ENCODE measurements around the gene SFR1. TPM values are rescaled to one million over a fixed set of nuclear protein-coding genes. Genes with fewer than 3 reads are reported as not detected.

Gene SFR1
- total RNA-seq, 1 experiment from 2014 or later, result 9.9 TPM

GRCh38 chr10:104096692-104097091 is 25.3 kb upstream of the SFR1 start:
- ChIA-PET POLR2A (no interaction called here), CTCF (no interaction called here)
- Mint-ChIP-seq H3K27me3 (ENCODE audit: low read depth) (no peaks in the 10 kb centered on the region), H3K36me3 (peaks cover 12% of the 10 kb centered on the region), H3K9me3 (peaks cover 24% of the 10 kb centered on the region), H3K27ac (no peak overlapping the region), H3K4me1 (no peaks in the 10 kb centered on the region), H3K4me3 (no peak overlapping the region)
- TF ChIP-seq STAT6 (CRISPR knock-in tag; conservative IDR thresholded peaks at IDR 0.05; ENCODE audit: low read depth) (no peak), USF1 (CRISPR knock-in tag; IDR thresholded peaks at IDR 0.05) (no peak), AR (CRISPR knock-in tag; IDR thresholded peaks at IDR 0.05) (no peak), ATF1 (CRISPR knock-in tag; IDR thresholded peaks at IDR 0.05) (no peak), JUN (CRISPR knock-in tag; IDR thresholded peaks at IDR 0.05) (no peak), ATF6 (CRISPR knock-in tag; IDR thresholded peaks at IDR 0.05) (no peak), ZNF281 (CRISPR knock-in tag; IDR thresholded peaks at IDR 0.05) (no peak), ZNF396 (CRISPR knock-in tag; IDR thresholded peaks at IDR 0.05; ENCODE audit: borderline replicate concordance) (no peak), E2F4 (CRISPR knock-in tag; IDR thresholded peaks at IDR 0.05; ENCODE audit: borderline replicate concordance, low read depth) (no peak), ZNF416 (CRISPR knock-in tag; IDR thresholded peaks at IDR 0.05) (no peak), NFE2L1 (CRISPR knock-in tag; IDR thresholded peaks at IDR 0.05) (no peak), ERG (CRISPR knock-in tag; IDR thresholded peaks at IDR 0.05) (no peak), HMGXB4 (CRISPR knock-in tag; IDR thresholded peaks at IDR 0.05) (no peak), FOXP1 (CRISPR knock-in tag; IDR thresholded peaks at IDR 0.05; ENCODE audit: borderline replicate concordance) (no peak), PREB (CRISPR knock-in tag; IDR thresholded peaks at IDR 0.05; ENCODE audit: borderline replicate concordance) (no peak), E2F5 (CRISPR knock-in tag; IDR thresholded peaks at IDR 0.05) (no peak)
- ATAC-seq (no peak), DNase-seq (ENCODE audit: low spot score) (no peak)

Measured in WTC11 (cell line).